Measurements from ENCODE around the gene TCF4. TPM values are rescaled to one million over a fixed set of nuclear protein-coding genes. Genes with fewer than 3 reads are reported as not detected.

The TCF4 gene
- total and polyA plus RNA-seq, 5 experiments from 2014 or later = 0.39 to 8.9 (median 1.1) TPM

DNA sequence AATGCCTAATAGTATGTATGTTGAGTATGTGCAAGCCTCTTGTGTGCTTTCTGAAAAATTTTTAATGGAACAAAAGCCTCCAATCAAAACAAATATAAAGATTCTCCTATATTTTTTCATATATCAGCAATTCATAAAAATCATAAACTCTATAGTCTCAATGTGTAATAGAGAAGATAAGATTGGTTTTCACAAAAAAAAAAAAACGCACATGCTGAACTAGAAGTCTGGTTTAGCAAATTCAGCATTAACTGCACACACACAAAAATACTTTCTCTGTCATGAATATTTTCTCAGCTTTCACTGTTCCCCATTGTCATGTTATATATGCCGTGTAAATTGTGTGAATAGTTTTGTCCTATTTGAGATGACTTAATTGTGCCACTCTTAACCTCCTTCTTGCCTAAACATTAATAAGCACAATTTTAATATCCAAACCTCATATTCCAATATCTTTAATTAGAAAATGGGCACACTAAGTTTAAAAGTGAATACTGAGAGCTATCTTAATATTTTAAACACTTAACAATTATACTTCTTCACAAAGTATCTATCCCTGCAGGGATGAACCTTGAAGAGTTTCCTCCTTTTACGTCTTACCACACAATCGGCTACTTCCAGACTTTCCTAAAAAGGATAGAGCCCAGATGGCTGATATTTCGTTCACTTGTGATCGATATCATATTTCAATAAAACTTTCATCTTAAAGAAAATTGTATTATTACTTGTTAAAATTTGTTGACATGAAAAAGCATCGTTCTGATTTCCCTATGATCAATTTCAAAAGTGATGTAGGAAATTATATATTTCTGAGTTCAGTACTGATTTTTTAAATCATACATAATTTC is 242.7 kb downstream of the TCF4 start:
- Mint-ChIP-seq H3K36me3 (no peaks in the 10 kb centered on the region), H3K4me1 (peaks cover 0 to 7% (median 0%) of the 10 kb centered on the region in 4 donors), H3K27me3 (peaks cover 0 to 2% (median 0%) of the 10 kb centered on the region in 5 donors), H3K9me3 (no peaks in the 10 kb centered on the region), H3K4me3 (no peak overlapping the region), H3K27ac (no peak overlapping the region)
- ATAC-seq (no peak), DNase-seq (no peak)
- POLR2A ChIA-PET = no interaction called here

DNA sequence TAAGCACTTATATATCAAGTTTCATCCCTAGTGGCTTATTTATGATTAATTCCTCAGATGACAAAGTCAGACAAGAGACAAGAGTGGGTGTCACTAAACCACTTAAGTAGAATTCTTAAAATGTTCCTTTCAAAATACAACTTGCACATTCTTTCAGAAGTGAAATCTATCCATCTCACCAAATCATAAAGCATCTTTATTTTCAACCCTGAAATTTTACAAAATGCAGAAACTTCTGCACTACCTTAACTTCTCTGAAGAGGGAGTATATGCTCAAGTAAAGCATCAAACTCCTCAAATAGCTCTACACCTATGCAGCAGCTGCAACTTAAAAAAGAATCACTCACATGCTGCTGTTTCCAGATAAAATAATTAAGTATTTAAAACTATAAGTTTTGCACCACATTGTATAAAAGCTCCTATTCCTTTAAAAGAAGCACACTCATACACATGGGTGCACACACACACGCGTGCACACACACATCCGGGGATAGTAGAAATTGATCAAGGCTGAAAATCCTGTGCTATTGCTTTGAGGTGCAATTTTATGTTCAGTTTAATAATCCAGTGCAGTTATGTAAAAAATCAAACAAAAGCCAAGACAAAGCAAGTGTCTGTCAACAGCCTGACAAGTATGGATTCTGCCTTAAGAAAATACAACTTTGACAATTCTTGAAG is 244.5 kb downstream of the TCF4 start:
- Mint-ChIP-seq H3K27me3 (peaks cover 0 to 2% (median 0%) of the 10 kb centered on the region in 5 donors), H3K4me3 (no peak overlapping the region), H3K27ac (no peak overlapping the region), H3K9me3 (no peaks in the 10 kb centered on the region), H3K4me1 (peaks cover 0 to 15% (median 0%) of the 10 kb centered on the region in 4 donors), H3K36me3 (no peaks in the 10 kb centered on the region)
- DNase-seq = no peak
- POLR2A ChIA-PET = no interaction called here
- no peak for ATAC-seq

DNA sequence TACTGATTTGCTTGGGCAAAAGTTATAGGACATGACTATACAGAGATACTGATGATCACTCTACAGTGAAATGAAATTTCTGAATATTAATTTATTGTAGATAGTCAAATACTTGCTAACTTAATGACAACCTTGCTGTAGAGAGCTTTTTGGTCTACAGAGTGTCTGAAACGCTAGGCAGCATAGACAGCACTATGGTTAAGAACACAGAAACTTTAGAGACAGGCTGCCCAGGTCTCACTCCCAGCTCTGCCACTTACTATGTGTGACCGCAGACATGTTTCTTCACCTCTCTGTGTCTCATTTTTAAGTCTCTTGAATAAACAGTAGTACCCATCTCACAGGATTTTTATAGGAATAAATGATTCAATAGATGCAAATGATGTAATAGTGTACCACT is 247.0 kb downstream of the TCF4 start:
- Mint-ChIP-seq H3K4me1 (peaks cover 0 to 27% (median 0%) of the 10 kb centered on the region in 4 donors), H3K9me3 (peaks cover 0 to 1% (median 0%) of the 10 kb centered on the region in 9 donors), H3K27ac (no peak overlapping the region), H3K4me3 (no peak overlapping the region), H3K27me3 (no peaks in the 10 kb centered on the region), H3K36me3 (no peaks in the 10 kb centered on the region)
- DNase-seq = no peak
- POLR2A ChIA-PET = interaction anchor here (0.7 kb wide), 1 partner anchor 232 kb away, joined by 4 read pairs; no protein-coding TSS in a partner anchor
- ATAC-seq = no peak

- no peaks in the 10 kb centered on the region for H3K27me3 Mint-ChIP-seq
- peaks cover 0 to 1% (median 0%) of the 10 kb centered on the region in 9 donors for H3K9me3 Mint-ChIP-seq
- no peak for ATAC-seq
- no peak overlapping the region for H3K4me3 Mint-ChIP-seq
- DNase-seq = no peak
- POLR2A ChIA-PET = no interaction called here
- peaks cover 0 to 27% (median 0%) of the 10 kb centered on the region in 4 donors for H3K4me1 Mint-ChIP-seq
- no peaks in the 10 kb centered on the region for H3K36me3 Mint-ChIP-seq
- no peak overlapping the region for H3K27ac Mint-ChIP-seq
These were observed 248.0 kb downstream of the TCF4 start for GRCh38 chr18:55339990-55340389.

- ATAC-seq = no peak
- H3K9me3 Mint-ChIP-seq = peaks cover 0 to 1% (median 0%) of the 10 kb centered on the region in 9 donors
These were observed 248.9 kb downstream of the TCF4 start for GRCh38 chr18:55338978-55339650.

GRCh38 chr18:55337908-55338521 is 250.0 kb downstream of the TCF4 start:
- Mint-ChIP-seq H3K27me3 (no peaks in the 10 kb centered on the region), H3K9me3 (peaks cover 0 to 1% (median 0%) of the 10 kb centered on the region in 9 donors), H3K27ac (peak overlapping the region in 1 of 10 donors; percentile 53), H3K4me1 (peaks cover 0 to 22% (median 0%) of the 10 kb centered on the region in 4 donors), H3K36me3 (no peaks in the 10 kb centered on the region), H3K4me3 (peak overlapping the region in 1 of 10 donors; percentile 76)
- no peak for ATAC-seq
- no peak for DNase-seq
- POLR2A ChIA-PET = no interaction called here

More at GRCh38 chr18:55338978-55339650, 248.9 kb downstream of the TCF4 start:
- Mint-ChIP-seq H3K27me3 (no peaks in the 10 kb centered on the region), H3K4me3 (peak overlapping the region in 1 of 10 donors; percentile 39), H3K27ac (no peak overlapping the region), H3K4me1 (peaks cover 0 to 22% (median 0%) of the 10 kb centered on the region in 4 donors), H3K36me3 (no peaks in the 10 kb centered on the region)
- DNase-seq = no peak
- POLR2A ChIA-PET = no interaction called here

DNA sequence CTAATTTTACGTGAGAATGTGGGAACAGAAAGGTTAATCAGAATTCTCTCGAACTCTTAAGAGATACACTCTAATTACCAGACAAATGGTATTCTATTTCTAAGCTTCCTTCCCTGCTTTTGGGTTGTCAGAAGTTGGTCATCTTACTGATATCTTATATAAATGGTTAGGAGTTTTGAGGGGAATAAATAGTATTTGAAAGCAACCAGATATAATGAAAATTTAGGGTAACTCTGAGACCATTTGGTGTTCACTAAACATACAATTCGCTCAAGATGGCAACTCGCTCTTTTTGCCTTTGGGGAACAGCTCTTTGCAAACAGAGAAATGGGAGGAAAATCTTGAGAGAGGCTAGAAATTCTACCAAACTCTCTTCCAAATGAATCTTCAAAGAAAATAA is 250.9 kb downstream of the TCF4 start:
- H3K36me3 Mint-ChIP-seq = no peaks in the 10 kb centered on the region

GRCh38 chr18:55336438-55337100 is 251.4 kb downstream of the TCF4 start:
- H3K36me3 Mint-ChIP-seq = no peaks in the 10 kb centered on the region
- no peak overlapping the region for H3K27ac Mint-ChIP-seq
- H3K9me3 Mint-ChIP-seq = peaks cover 0 to 1% (median 0%) of the 10 kb centered on the region in 9 donors

More for the DNA sequence above, 250.9 kb downstream of the TCF4 start:
- DNase-seq = no peak
- Mint-ChIP-seq H3K27me3 (no peaks in the 10 kb centered on the region), H3K4me3 (no peak overlapping the region), H3K9me3 (peaks cover 0 to 1% (median 0%) of the 10 kb centered on the region in 9 donors), H3K4me1 (peaks cover 0 to 22% (median 0%) of the 10 kb centered on the region in 4 donors), H3K27ac (no peak overlapping the region)
- POLR2A ChIA-PET = no interaction called here
- no peak for ATAC-seq

DNA sequence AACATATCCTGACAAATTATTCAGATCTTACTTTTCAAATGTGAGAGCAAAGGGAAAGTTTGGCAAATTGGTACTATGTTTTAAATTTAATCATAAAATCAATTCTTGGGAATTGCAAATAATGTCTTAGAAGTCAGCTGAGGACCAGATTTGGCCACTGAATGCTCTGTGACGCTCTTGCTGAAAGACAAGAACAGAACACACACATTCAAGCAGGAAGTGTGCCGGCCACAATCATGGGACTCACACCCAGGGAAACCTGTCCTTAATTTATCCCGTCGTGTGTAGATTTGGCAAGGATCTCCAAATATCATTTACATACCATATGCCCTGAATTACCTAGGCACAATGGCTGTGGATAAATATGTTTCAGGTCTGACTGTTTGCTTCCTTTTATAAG is 253.1 kb downstream of the TCF4 start:
- Mint-ChIP-seq H3K9me3 (peaks cover 0 to 1% (median 0%) of the 10 kb centered on the region in 9 donors), H3K4me3 (no peak overlapping the region), H3K36me3 (no peaks in the 10 kb centered on the region), H3K4me1 (peaks cover 0 to 24% (median 0%) of the 10 kb centered on the region in 4 donors), H3K27me3 (peaks cover 0 to 1% (median 0%) of the 10 kb centered on the region in 5 donors), H3K27ac (no peak overlapping the region)
- POLR2A ChIA-PET = no interaction called here
- ATAC-seq (no peak), DNase-seq (no peak)

More at GRCh38 chr18:55336438-55337100, 251.4 kb downstream of the TCF4 start:
- Mint-ChIP-seq H3K4me1 (peaks cover 0 to 22% (median 0%) of the 10 kb centered on the region in 4 donors), H3K27me3 (peaks cover 0 to 1% (median 0%) of the 10 kb centered on the region in 5 donors), H3K4me3 (no peak overlapping the region)
- DNase-seq = no peak
- POLR2A ChIA-PET = no interaction called here
- no peak for ATAC-seq

- POLR2A ChIA-PET = no interaction called here
- ATAC-seq (no peak), DNase-seq (no peak)
- peaks cover 0 to 22% (median 0%) of the 10 kb centered on the region in 4 donors for H3K4me1 Mint-ChIP-seq
- H3K27ac Mint-ChIP-seq = no peak overlapping the region
- no peak overlapping the region for H3K4me3 Mint-ChIP-seq
- no peaks in the 10 kb centered on the region for H3K9me3 Mint-ChIP-seq
- no peaks in the 10 kb centered on the region for H3K36me3 Mint-ChIP-seq
- H3K27me3 Mint-ChIP-seq = peaks cover 0 to 2% (median 1%) of the 10 kb centered on the region in 5 donors
These were observed 256.7 kb downstream of the TCF4 start for GRCh38 chr18:55331301-55331700.

GRCh38 chr18:55328301-55328700 is 259.7 kb downstream of the TCF4 start:
- H3K27ac Mint-ChIP-seq = peak overlapping the region in 1 of 10 donors; percentile 27
- POLR2A ChIA-PET = no interaction called here

DNA sequence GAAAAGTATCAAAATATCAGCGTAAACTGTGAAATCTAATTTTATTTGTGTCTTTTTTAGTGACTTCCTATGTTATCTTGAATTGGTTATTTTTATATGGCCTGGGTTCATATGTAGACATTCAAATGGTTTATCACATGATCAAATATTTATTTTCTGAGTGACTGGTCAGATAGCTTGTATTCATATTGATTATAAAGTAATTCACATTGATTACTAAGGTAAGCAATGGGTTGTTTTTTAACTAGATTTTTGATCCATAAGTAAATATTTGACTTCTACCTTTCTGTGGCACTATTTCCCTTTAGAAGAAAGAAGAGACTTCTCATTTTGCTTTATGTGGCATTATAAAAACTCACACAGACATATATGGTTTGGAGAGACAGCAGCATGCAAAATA is 260.5 kb downstream of the TCF4 start:
- Mint-ChIP-seq H3K4me3 (no peak overlapping the region), H3K27ac (no peak overlapping the region), H3K4me1 (peaks cover 0 to 44% (median 3%) of the 10 kb centered on the region in 4 donors), H3K27me3 (peaks cover 13 to 19% (median 17%) of the 10 kb centered on the region in 5 donors), H3K36me3 (peaks cover 0 to 1% (median 0%) of the 10 kb centered on the region in 3 donors), H3K9me3 (no peaks in the 10 kb centered on the region)
- POLR2A ChIA-PET = no interaction called here
- no peak for DNase-seq
- no peak for ATAC-seq

More at GRCh38 chr18:55328301-55328700, 259.7 kb downstream of the TCF4 start:
- Mint-ChIP-seq H3K27me3 (peaks cover 11 to 16% (median 13%) of the 10 kb centered on the region in 5 donors), H3K4me3 (no peak overlapping the region), H3K9me3 (no peaks in the 10 kb centered on the region), H3K36me3 (peaks cover 0 to 1% (median 0%) of the 10 kb centered on the region in 3 donors), H3K4me1 (peaks cover 0 to 36% (median under 1%) of the 10 kb centered on the region in 4 donors)
- no peak for ATAC-seq
- no peak for DNase-seq
